Liver (tissue), 3 donors: Measurements from ENCODE around the gene PYY.

Experiments
- EGR1 ChIP-seq, 2 donors: IDR thresholded peaks; 2 replicates each; pipeline ENCODE4 v1.6.1; 2016 to 2018; ENCODE audit warnings: antibody characterized with exemption in 2 of 2, low read depth in 2 of 2
- NR2F2 ChIP-seq: IDR thresholded peaks from 2 replicates; pipeline ENCODE4 v1.6.1; 2016; ENCODE audit warnings: antibody characterized with exemption
- RAD21 ChIP-seq, 2 donors: IDR thresholded peaks; 2 replicates each; pipeline ENCODE4 v1.6.1; 2016; ENCODE audit warnings: antibody characterized with exemption in 2 of 2, mild to moderate bottlenecking in 2 of 2
- SP1 ChIP-seq: IDR thresholded peaks from 2 replicates; pipeline ENCODE4 v1.6.1; 2018; ENCODE audit warnings: antibody characterized with exemption, mild to moderate bottlenecking
- TAF1 ChIP-seq: conservative IDR thresholded peaks from 2 replicates; pipeline ENCODE4 v1.6.1; 2016; ENCODE audit warnings: antibody characterized with exemption, mild to moderate bottlenecking
- TF ChIP-seq, protein P1 (sequence below): fragments of 150-350 bp; IDR thresholded peaks from 2 replicates; pipeline ENCODE4 v1.5.1; 2017; ENCODE audit warnings: improper control_type of control experiment, low read depth, low read length; ENCODE audit not compliant: missing input control
- TF ChIP-seq, protein P2 (sequence below): IDR thresholded peaks from 2 replicates; pipeline ENCODE4 v1.6.1; 2016; ENCODE audit warnings: antibody characterized with exemption
- TF ChIP-seq, protein P3 (sequence below): IDR thresholded peaks from 2 replicates; pipeline ENCODE4 v1.6.1; 2016; ENCODE audit warnings: antibody characterized with exemption, mild to moderate bottlenecking
- donor health status: healthy.
- donor health status: healthy.

DNA sequence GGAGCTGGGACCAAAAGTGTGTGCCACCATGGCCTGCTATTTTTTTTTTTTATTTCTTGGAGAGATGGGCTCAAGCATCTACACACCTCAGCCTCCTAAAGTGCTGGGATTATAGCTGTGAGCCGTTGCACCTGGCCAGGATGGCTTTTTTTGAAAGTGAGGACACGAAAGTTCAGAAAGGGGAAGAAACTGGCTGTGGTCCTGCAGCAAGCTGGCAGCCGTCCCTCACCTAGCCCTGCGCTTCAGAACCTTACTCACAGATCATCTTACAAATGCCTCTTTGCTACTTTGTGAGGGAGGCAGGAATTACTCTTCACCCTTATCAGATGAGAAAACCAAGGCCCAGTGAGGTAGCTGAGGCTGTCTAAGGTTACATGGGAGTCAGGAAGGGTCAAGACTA lies 7.0 kb downstream of the PYY start:
- no peak for TF ChIP-seq RAD21 (IDR thresholded peaks at IDR 0.05)
- TF ChIP-seq, protein P1, sequence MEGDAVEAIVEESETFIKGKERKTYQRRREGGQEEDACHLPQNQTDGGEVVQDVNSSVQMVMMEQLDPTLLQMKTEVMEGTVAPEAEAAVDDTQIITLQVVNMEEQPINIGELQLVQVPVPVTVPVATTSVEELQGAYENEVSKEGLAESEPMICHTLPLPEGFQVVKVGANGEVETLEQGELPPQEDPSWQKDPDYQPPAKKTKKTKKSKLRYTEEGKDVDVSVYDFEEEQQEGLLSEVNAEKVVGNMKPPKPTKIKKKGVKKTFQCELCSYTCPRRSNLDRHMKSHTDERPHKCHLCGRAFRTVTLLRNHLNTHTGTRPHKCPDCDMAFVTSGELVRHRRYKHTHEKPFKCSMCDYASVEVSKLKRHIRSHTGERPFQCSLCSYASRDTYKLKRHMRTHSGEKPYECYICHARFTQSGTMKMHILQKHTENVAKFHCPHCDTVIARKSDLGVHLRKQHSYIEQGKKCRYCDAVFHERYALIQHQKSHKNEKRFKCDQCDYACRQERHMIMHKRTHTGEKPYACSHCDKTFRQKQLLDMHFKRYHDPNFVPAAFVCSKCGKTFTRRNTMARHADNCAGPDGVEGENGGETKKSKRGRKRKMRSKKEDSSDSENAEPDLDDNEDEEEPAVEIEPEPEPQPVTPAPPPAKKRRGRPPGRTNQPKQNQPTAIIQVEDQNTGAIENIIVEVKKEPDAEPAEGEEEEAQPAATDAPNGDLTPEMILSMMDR: no peak
- TF ChIP-seq SP1: no peak
- TF ChIP-seq, protein P2, sequence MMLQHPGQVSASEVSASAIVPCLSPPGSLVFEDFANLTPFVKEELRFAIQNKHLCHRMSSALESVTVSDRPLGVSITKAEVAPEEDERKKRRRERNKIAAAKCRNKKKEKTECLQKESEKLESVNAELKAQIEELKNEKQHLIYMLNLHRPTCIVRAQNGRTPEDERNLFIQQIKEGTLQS: no peak
- no peak for TF ChIP-seq TAF1
- no peak for TF ChIP-seq NR2F2
- TF ChIP-seq EGR1 (IDR thresholded peaks at IDR 0.05; ENCODE audit: low read depth in 2 of 2): no peak
- TF ChIP-seq, protein P3, sequence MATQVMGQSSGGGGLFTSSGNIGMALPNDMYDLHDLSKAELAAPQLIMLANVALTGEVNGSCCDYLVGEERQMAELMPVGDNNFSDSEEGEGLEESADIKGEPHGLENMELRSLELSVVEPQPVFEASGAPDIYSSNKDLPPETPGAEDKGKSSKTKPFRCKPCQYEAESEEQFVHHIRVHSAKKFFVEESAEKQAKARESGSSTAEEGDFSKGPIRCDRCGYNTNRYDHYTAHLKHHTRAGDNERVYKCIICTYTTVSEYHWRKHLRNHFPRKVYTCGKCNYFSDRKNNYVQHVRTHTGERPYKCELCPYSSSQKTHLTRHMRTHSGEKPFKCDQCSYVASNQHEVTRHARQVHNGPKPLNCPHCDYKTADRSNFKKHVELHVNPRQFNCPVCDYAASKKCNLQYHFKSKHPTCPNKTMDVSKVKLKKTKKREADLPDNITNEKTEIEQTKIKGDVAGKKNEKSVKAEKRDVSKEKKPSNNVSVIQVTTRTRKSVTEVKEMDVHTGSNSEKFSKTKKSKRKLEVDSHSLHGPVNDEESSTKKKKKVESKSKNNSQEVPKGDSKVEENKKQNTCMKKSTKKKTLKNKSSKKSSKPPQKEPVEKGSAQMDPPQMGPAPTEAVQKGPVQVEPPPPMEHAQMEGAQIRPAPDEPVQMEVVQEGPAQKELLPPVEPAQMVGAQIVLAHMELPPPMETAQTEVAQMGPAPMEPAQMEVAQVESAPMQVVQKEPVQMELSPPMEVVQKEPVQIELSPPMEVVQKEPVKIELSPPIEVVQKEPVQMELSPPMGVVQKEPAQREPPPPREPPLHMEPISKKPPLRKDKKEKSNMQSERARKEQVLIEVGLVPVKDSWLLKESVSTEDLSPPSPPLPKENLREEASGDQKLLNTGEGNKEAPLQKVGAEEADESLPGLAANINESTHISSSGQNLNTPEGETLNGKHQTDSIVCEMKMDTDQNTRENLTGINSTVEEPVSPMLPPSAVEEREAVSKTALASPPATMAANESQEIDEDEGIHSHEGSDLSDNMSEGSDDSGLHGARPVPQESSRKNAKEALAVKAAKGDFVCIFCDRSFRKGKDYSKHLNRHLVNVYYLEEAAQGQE: no peak
